HG03095 (cell line): ENCODE measurements around the gene ICA1.

Experiments used
- ATAC-seq: cut with Tn5 transposase; IDR thresholded peaks from one replicate; pipeline ENCODE4 v1.9.1; 2021; ENCODE audit warnings: moderate library complexity; ENCODE audit not compliant: unreplicated experiment

The ICA1 gene

DNA sequence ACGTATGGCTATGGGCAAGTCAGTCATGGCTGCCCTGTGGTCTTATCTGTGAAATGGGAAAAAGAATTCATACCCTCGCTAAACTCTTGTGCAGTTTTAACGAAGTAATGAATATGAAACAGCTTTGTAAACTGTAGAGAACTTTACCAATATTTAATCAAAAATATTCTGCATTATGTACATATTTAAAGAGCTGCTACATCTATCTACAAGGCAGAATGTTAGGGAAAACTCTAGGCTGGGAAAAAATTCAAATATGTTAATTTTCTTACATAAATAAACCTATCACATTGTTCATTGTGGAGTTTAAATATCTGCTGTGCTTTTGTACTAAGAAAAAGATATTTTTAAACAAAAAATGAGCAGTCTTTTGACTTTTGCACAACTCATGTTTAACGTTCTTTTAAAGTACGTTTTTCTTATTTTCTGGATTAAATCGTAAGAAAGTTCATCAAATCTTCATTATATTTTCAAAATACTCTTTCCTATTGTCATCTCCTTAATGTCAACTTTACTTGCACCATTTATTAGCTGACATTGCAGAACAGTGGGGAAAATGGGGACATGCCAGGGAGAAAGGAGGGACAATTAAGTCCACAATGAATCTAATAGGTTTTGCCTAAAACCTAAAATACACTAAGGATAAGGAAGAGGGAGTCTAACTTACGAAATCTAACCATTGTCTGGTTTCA lies 57.5 kb downstream of the ICA1 start:
- ATAC-seq: no peak

DNA sequence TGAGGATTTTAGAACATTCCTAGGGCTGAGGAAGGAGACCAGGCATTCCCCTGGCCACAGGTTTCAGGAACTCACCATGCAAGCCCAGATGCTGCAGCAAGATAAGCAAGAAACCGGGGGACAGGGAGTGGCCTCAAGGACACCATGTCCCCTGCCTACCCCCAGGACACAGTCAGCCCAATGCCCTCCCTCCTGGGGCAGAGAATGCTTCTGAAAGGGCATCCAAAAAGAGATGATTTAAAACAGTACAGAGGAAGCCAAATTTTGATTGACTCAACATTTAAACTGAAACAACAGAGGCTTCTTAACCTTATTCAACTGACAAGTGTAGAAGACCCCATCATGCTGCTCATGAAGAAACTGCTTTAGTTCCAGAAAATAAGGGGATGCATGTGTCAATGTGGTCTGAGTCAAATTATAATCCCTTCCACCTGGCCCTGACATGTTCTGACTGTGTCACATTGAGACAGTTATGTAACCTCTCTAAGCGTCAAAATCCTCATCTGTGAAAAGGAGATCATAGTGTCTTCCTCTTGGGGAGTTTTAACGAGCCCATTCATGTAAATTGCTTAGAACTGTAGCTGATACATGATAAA lies 60.0 kb downstream of the ICA1 start:
- ATAC-seq: no peak

DNA sequence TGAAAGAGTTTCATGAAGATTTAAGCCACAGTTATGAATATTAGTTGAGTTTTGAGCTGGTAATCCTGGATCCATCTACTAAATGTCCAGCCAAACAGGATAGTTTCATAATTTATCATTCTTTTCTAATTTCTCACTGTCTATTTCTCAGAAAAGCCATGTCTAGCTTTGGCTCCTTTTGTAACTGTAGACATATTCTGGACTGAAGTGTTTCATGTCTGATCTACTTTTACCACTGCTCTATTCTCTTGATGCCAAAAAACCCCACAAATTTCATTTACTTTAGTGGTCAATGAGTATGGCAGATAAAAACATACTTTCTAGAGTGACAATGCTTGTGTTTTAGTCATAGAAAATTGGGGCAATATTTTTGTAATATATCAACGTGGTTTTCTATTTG lies 61.2 kb downstream of the ICA1 start:
- ATAC-seq: no peak

DNA sequence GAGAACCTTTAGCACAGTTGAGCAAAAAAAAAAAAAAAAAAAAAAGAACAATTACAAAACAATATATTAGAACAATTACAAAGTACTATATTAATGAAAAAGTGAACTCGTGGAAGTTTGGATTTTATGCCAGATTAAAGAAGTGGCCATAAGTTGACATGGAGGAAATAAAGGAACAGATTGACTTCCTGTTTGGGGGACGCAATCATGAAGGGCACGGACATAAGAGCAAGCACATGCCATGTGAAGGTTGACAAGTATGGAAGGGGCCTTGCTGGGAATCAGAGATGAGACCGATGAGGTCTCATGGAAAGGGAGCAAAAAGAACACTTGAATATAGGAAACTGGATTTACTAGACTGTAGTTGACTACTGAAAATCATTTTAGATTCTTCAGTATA lies 61.7 kb downstream of the ICA1 start:
- no peak for ATAC-seq

DNA sequence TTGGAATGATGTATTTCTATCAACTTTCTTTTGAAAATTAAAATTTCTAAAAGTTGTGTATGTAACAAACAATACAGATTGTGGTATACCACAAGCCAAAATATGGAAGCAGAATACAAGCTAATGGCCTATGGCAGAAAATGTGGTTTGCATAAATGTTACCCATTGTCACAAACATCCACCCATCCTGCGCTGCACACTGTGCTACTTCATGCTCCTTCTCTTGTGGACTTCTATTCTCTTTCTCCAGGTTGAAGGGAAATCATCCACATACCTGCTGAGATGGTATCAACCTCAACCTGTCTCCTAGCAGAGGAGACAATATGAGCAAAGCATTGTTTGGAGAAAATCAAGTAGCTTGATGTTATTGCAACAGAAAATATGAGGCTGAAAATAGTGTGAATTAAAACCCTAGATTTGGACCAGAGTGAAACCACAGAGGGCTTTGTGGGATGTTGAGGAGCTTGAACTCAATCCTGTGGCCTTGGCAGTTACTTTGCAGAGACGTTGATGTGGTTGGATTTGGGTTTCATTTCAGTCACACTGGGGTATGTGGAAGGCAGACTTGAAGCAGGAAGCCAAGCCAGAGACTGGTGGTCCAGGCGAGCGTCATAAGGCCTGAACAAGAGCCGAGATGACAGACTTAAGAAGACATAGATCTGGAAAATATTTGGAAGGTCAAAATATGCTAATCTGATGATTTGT lies 63.8 kb downstream of the ICA1 start:
- ATAC-seq: no peak

DNA sequence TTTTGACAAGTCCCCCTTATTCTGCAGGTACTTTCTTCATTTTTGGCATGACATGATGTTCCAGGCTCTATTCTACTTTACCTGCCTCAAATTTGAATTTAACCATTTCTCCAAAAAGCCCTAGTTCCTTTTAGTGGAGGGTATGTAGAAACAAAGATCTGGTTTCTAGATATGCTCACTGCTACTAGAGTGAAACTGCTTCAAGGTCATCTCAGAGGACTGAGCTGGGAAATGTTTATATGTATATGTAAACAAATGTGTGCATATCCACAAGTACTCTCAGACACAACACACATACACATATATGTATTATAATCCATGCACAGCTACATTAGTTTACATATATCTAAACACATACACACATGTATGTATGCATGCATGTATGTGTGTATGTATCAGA lies 69.1 kb downstream of the ICA1 start:
- ATAC-seq: no peak

DNA sequence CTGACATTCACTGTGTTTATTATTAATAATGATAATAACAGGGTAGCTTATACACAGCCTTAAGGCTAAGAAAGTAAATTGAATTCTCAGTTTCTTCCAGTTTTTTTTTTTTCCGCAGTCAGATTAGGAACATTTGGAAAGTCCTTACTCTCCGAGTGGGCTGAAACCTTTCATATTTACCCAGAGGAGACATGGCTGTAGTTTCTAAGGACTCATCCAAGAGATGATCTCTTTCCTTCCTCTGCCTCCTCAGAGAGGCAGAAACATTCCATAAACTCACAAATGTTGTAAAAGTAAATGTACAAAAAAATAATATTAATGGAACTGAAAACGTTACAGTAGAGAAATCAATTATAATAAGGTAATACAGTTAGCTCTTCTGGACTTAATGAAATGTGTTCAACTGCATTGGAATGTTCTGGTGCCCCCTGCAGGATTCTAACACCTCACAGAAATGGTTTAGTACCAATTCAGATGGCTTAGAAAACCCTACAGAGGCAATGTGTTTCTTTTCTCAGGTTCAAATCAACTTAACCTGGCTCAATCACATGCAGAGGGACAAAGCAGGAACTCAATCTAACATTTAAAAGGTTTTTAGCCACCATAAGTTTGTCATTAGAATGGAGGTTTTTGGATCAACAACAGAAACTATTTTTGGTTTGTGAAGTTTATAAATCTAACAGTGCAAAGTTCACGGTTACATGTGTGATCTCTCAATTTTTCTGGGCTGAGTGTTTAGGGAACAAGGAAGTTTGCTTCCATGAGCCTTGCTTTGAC lies 71.7 kb downstream of the ICA1 start:
- peak; percentile 82 for ATAC-seq

DNA sequence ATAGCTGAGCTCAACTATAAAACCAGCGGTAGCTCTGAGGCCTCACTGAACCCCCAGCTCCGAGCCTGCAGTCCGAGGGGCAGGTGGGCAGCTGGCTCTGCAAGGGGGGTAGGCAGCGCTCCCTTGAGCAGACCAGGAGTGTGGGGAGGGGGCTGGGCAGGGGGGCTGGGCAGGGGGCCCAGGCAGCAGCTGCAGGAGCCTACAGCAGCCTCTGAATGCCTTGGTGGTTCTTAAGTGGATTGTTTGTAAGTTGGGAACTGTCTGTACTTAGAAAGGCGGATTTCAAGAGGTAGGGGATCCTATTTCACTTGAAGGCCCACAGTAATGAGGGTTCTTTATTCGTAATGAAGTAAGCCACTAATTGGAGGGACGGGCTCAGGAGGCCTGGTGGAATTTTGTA lies 72.3 kb downstream of the ICA1 start:
- no peak for ATAC-seq

DNA sequence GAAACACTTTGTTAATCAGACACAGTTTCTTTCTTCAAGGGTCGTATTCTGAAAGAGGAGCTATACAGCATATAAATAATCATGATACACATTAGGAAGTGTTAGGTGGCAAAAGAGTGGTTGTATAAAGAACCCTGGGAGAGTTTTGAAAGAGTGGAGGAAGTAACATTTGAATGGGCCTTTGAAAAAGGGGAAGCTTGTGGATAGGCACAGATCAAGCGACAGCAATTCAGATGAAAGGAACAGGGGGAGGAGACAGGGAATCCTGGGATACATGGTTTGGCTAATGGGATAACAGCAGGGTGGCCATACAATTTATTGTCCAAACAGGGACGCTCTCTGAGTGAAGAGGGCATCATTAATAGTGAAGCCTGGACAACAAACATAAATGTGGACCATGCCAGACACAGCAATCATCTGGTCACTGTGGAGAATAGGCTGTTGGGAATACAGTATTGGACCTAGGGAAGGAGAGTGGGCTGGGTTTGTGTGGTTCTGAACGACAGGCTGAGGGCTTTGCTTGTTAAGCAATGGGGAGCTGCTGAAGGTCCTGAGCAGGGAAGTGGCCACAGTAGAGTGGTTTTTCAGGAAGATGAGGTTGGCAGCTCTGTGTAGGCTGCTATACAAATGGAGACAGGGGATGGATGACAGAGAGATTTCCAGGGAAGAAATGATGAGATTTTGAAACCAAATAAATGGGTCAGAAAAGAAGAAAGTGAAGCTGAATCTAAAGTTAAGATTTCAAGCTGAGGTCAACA lies 75.9 kb downstream of the ICA1 start:
- no peak for ATAC-seq

DNA sequence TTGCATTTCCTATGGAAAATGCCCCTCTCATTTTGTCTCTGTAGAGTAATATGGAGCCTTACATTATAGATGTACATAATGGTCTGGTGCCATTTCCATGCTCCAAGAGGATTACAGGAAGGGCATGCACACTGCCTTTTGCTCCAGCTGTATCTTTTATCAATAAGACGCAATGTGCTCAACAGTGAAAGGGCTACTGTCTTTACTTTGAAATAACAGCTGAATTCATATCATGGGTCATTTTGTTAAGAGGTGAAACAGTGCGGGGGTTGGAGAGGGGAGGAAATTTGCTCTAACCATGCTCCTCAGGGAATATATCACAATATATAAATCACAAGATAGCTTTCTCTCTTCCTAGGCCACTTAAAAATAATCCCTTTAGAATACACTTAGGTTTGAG lies 77.7 kb downstream of the ICA1 start:
- no peak for ATAC-seq

DNA sequence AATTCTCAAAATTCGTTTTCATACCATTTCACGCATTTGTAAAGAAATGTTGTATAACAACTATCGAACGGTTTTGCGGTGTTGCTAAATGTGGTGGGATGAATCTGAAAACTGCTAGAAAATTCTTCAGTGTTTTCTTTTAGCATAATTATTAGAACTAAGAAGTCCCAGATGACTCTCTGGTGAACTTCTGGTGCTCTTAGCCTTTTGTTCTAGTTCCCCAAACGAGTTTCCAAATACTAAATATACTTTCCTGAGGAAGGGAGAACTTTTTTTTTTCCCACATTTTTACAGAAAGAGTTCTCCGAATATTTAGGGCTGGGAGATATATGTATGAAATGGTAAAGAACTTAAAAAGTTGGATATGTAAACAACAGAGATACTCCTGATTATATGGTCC lies 82.5 kb downstream of the ICA1 start:
- no peak for ATAC-seq

DNA sequence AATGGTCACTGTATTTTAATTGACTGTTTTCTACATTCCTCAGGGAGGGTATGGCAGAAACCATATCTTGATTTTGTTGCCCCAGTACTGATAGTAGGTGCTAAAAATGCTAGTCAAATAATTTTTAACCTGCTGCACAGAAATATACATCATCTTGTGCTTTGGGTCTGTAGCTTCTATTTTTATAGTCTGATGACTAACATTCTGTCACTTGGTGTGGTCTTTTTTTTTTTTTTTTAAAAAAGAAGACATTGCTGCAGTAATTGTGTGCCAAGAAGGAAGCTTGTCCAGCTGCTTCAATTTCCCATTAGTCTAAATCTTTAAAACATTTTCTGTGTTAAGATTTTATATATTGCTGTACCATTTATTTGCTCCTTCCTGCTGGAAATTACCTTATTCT lies 83.6 kb downstream of the ICA1 start:
- ATAC-seq: no peak

DNA sequence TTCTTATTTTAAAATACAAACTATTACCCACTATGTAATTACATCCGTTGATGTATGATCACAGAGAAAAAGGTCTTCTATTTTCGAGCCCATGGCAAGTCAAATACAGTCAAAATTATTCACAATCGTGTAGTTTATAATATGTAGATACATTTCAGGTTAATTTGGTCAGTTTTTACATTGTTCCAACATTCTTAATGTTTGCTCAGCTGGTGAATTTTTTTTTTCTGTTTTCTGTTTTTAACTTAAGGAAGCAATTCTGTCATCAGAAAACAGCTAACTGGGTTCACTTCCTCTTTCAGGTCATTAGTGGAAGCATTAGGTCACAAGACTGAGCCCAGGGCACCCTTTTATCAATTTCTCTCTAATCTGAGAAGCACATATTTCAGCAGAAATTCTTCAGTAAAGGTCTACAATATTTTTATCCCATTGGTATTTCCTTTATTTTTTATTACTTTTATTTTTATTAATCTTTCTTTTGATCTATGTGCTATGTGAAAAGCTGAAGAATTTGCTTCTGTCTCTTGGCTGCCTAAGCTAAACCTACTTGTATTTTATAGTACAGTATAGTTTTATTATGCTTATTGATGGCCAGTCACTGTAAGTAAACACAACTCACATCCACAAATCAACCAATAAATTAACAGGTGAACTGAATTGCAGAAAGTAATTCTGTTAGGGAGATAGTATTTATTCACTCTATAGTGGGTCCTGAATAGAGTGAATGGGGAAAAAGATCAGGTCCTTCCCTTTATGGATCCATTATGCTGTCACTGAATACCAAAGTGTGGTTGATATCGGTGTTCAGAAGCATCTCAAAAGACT lies 84.6 kb downstream of the ICA1 start:
- peak; percentile 40 for ATAC-seq

DNA sequence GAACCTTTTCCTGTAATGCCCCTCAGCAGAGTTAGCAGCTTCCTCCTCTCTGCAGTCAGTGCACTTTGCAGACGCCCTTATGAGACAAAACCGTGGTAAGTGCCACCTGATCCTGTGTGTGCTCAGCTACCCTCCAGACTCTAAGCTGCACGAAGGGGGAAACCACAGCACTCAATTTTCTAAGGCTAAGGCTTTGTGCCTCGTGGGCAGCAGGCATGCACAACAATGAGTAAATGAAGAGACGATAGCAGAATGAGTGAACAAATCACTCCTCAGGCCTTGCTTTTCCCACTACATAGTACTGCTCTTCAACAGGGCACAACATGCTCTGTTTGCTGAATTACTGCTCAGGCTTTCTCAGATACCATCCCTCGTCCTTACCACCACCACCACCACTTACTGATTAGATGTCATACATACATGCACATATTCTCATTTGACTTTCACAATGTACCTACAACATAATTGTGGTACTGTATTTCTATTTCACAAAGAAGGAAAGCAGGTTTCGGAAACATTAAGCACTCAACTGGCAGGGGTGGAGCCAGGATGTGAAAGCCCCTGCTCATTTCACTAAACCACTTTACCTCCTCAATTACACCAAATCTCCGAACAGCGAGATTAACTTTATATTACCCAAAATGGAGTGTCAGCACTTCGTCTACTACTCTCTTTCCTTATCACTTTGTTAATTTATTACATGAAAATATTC lies 85.4 kb downstream of the ICA1 start:
- peak; percentile 59 for ATAC-seq

DNA sequence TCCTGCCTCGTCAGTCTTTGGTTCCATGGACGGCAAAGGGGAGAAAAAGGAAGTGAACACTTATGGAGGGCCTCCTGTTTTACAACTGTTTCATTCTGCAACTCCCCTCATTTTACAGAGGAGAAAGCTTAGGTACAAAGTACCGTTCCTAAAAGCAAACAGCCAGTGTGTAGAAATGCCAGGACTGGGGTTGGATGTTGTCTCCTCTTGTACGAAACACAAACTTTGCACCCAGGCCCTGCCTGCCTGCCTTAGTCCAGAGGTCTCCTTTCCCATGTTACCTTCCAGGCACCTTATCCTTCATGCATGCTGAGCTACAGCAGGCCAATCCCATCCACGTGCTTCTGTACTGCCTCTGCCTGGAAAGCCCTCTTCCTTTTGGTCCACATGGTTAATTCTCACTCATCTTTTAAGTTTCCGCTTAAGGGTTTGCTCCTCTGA lies 86.0 kb downstream of the ICA1 start:
- no peak for ATAC-seq

DNA sequence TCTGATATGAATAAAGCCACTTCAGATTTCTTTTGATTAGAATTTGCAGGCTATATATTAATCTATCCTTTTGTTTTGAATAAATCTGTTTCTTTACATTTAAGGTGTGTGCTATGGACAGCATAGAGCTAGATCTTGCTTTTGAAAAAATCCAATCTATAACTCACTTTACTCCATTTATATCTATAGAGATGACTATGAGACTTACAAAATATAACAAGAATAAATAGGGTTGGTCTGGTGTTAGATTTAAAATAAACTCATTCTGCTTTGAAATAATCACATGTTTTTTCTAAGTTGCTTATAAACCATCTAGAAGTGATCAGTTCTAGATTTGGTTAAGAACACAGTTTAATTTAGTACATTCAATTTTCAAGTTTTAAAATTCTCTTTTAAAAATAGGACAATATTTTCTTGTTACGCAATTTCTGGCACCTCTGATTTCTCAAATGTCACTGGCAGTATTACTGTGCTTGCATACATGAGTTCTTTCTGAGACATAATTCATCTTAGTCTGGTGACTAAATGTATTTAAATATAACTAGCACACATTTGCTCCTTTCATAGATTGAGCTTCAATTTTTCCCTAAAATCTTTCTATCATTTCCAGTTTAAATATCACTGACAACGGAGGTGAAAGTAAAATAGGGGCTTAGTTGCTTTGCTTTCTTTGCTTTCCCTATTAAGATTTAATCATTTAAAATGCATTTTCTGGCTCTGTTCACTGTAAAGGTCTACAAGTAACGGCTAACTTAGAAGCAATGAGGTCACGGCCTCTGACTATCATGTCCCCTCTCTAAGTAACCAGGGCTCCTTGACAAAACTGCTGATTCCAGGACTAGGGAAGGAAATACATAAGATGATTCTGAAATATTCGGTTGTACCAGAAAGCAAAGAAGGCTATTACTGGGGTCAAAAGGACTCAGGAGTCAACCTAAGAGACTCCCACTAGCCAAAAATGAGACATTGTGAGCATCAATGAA lies 89.3 kb downstream of the ICA1 start:
- ATAC-seq: no peak

DNA sequence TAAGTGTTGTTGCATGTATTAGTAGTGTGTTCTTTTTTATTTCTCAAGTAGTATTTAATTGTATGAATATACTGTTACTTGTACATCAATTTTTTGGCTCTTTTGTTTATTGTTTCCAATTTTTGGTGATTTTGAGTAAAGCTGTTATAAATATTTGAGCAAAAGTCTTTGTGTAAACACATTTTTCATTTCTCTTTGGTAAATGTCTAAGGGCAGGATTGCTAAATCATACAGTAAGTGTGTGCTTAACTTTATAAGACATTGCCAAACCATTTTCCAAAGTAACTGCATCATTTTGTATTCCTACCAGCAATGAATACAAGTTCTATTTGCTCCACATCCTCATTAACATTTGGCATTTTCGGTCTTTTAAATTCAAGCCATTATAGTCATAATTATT lies 92.8 kb downstream of the ICA1 start:
- no peak for ATAC-seq

DNA sequence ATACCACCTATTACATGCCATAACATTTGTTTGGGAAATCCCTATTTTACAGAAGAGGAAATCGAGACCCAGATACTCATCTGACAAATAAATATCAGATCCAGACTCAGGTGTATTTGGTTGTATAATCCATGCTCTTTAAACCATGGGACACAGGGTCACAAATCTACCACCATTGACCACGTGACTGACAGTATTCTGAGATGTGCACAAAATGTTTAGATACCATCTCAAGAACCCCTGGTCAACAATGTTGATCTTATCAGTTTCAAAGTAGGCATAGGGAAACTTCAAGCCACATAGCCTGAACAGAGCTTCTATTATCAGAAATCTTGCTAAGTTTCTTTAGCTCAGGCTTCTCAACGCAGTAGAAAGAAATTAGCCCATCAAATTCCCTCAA lies 93.6 kb downstream of the ICA1 start:
- no peak for ATAC-seq
